IMR-90 (cell line): ENCODE measurements around the gene HOXA5. TPM values are rescaled to one million over a fixed set of nuclear protein-coding genes. Genes with fewer than 3 reads are reported as not detected.

ENCODE experiments used
- ATAC-seq: fragments of 200-7000 bp; cut with Tn5 transposase; 2 replicates; pipeline ENCODE4 v1.9.1; 2020; ENCODE audit warnings: low read depth, mild to moderate bottlenecking, moderate library complexity
- BruUV-seq: library from RNA; stranded (reverse); fragments of 400-500 nt; replicated peaks from 2 replicates; lab custom pipeline; 2021; lab: Mats Ljungman, UMichigan
- CTCF ChIA-PET: fragments of 300-600 bp; formaldehyde crosslinking; extraction: SDS; loops from one replicate; lab custom pipeline; 2021; ENCODE audit warnings: antibody characterized with exemption; lab: Yijun Ruan, JAX
- POLR2A ChIA-PET: fragments of 300-600 bp; sonication (Branson Sonifier 250); formaldehyde crosslinking; loops from one replicate; lab custom pipeline; 2022; ENCODE audit warnings: antibody characterized with exemption; ENCODE audit not compliant: unreplicated experiment; lab: Charles Lee
- DNase-seq: peaks from one replicate; pipeline ENCODE4 v3.0.0; 2013
- H2AFZ ChIP-seq: replicated peaks from 2 replicates; pipeline ENCODE3; 2013; ENCODE audit warnings: low read length, mild to moderate bottlenecking; ENCODE audit not compliant: poor library complexity
- H2AK5ac ChIP-seq: 2 replicates; pipeline ENCODE4 v1.6.1; 2013; ENCODE audit warnings: low read depth, low read length, inconsistent platforms
- H2AK9ac ChIP-seq: replicated peaks from 2 replicates; pipeline ENCODE3; 2013; ENCODE audit warnings: mild to moderate bottlenecking, low read depth, low read length, moderate library complexity; ENCODE audit not compliant: poor library complexity
- H2BK120ac ChIP-seq: 2 replicates; pipeline ENCODE4 v1.6.1; 2013; ENCODE audit warnings: low read depth, low read length, inconsistent platforms
- H2BK15ac ChIP-seq: 3 replicates; pipeline ENCODE4 v1.6.1; 2013; ENCODE audit warnings: low read depth, low read length, inconsistent platforms
- H2BK20ac ChIP-seq: 2 replicates; pipeline ENCODE4 v1.6.1; 2013; ENCODE audit warnings: low read depth, mild to moderate bottlenecking, inconsistent platforms, low read length, moderate library complexity
- H2BK5ac ChIP-seq: 2 replicates; pipeline ENCODE4 v1.6.1; 2013; ENCODE audit warnings: mild to moderate bottlenecking, low read depth, low read length, inconsistent platforms; ENCODE audit not compliant: poor library complexity, severe bottlenecking
- H3K14ac ChIP-seq: replicated peaks from 2 replicates; pipeline ENCODE4 v1.6.1; 2013; ENCODE audit warnings: low read depth, low read length, inconsistent platforms
- H3K18ac ChIP-seq: 2 replicates; pipeline ENCODE4 v1.6.1; 2013; ENCODE audit warnings: low read depth, low read length, control low read depth
- H3K23ac ChIP-seq: 2 replicates; pipeline ENCODE4 v1.6.1; 2013; ENCODE audit warnings: low read depth, low read length, inconsistent platforms
- H3K27ac ChIP-seq: 2 replicates; pipeline ENCODE4 v1.5.1; 2013; ENCODE audit warnings: mild to moderate bottlenecking, control low read depth, low read length; ENCODE audit not compliant: insufficient read depth
- H3K27me3 ChIP-seq: 2 replicates; pipeline ENCODE4 v1.6.1; 2013; ENCODE audit warnings: low read length; ENCODE audit not compliant: control insufficient read depth, insufficient read depth
- H3K36me3 ChIP-seq: 2 replicates; pipeline ENCODE4 v1.6.1; 2013; ENCODE audit warnings: low read length, mixed read lengths; ENCODE audit not compliant: control insufficient read depth, insufficient read depth
- H3K4ac ChIP-seq: 2 replicates; pipeline ENCODE4 v1.6.1; 2013; ENCODE audit warnings: low read depth, low read length, inconsistent platforms
- H3K4me1 ChIP-seq: 2 replicates; pipeline ENCODE4 v1.6.1; 2013; ENCODE audit warnings: low read length, mixed read lengths; ENCODE audit not compliant: control insufficient read depth, insufficient read depth
- H3K4me2 ChIP-seq: 2 replicates; pipeline ENCODE4 v1.6.1; 2013; ENCODE audit warnings: low read depth, mild to moderate bottlenecking, control low read depth, low read length, moderate library complexity
- H3K4me3 ChIP-seq: 2 replicates; pipeline ENCODE4 v1.5.1; 2013; ENCODE audit warnings: low read depth, mild to moderate bottlenecking, control low read depth, low read length, moderate library complexity; ENCODE audit not compliant: insufficient read depth
- H3K56ac ChIP-seq: 2 replicates; pipeline ENCODE4 v1.6.1; 2013; ENCODE audit warnings: low read length, inconsistent platforms; ENCODE audit not compliant: insufficient read depth; ENCODE audit errors: extremely low read depth
- H3K79me1 ChIP-seq, 2 experiments: 2 replicates each; pipeline ENCODE4 v1.6.1; 2013; ENCODE audit warnings: low read length in 2 of 2, inconsistent platforms in 1 of 2, low read depth in 1 of 2
- H3K9ac ChIP-seq: 2 replicates; pipeline ENCODE4 v1.6.1; 2013; ENCODE audit warnings: low read depth, low read length, control low read depth
- H3K9me1 ChIP-seq: 2 replicates; pipeline ENCODE4 v1.6.1; 2013; ENCODE audit warnings: low read length, inconsistent platforms; ENCODE audit not compliant: insufficient read depth
- H3K9me3 ChIP-seq: 2 replicates; pipeline ENCODE4 v1.6.1; 2013; ENCODE audit warnings: low read length; ENCODE audit not compliant: control insufficient read depth, insufficient read depth
- H4K20me1 ChIP-seq: 2 replicates; pipeline ENCODE4 v1.6.1; 2013; ENCODE audit warnings: low read length, inconsistent platforms; ENCODE audit not compliant: insufficient read depth
- H4K5ac ChIP-seq: 2 replicates; pipeline ENCODE4 v1.6.1; 2013; ENCODE audit warnings: mild to moderate bottlenecking, low read depth, low read length, control low read depth
- H4K8ac ChIP-seq, 2 experiments: 2 replicates each; pipeline ENCODE4 v1.6.1; 2013; ENCODE audit warnings: low read depth in 2 of 2, low read length in 2 of 2, control low read depth in 1 of 2, inconsistent platforms in 1 of 2
- H4K91ac ChIP-seq: 2 replicates; pipeline ENCODE4 v1.6.1; 2013; ENCODE audit warnings: low read depth, low read length, inconsistent platforms; ENCODE audit not compliant: insufficient read depth
- BHLHE40 ChIP-seq: fragments of 150-350 bp; IDR thresholded peaks from 2 replicates; pipeline ENCODE4 v1.6.1; 2016; ENCODE audit warnings: mild to moderate bottlenecking, low read depth, low read length
- CEBPB ChIP-seq: IDR thresholded peaks from 2 replicates; pipeline ENCODE4 v1.6.1; 2012; ENCODE audit warnings: low read depth, low read length, improper control_type of control experiment
- CHD1 ChIP-seq: IDR thresholded peaks from 2 replicates; pipeline ENCODE4 v1.6.1; 2012; ENCODE audit warnings: low read depth, low read length, improper control_type of control experiment
- FOS ChIP-seq: fragments of 150-350 bp; IDR thresholded peaks from 2 replicates; pipeline ENCODE4 v1.6.1; 2016; ENCODE audit warnings: low read depth, low read length
- MAFK ChIP-seq: IDR thresholded peaks from 2 replicates; pipeline ENCODE4 v1.6.1; 2012; ENCODE audit warnings: low read depth, low read length, improper control_type of control experiment
- MAZ ChIP-seq: IDR thresholded peaks from 2 replicates; pipeline ENCODE4 v1.6.1; 2012; ENCODE audit warnings: low read depth, mild to moderate bottlenecking, low read length, improper control_type of control experiment, moderate library complexity, borderline replicate concordance
- MXI1 ChIP-seq: IDR thresholded peaks from 2 replicates; pipeline ENCODE4 v1.6.1; 2012; ENCODE audit warnings: low read depth, mild to moderate bottlenecking, low read length, moderate library complexity, borderline replicate concordance
- NFE2L2 ChIP-seq: fragments of 150-350 bp; IDR thresholded peaks from 2 replicates; pipeline ENCODE4 v1.6.1; 2016; ENCODE audit warnings: low read depth, mild to moderate bottlenecking, low read length
- POLR2A ChIP-seq: IDR thresholded peaks from 2 replicates; pipeline ENCODE4 v1.6.1; 2012; ENCODE audit warnings: mild to moderate bottlenecking, low read depth, low read length
- RAD21 ChIP-seq: IDR thresholded peaks from 2 replicates; pipeline ENCODE4 v1.6.1; 2012; ENCODE audit warnings: low read length, improper control_type of control experiment
- RCOR1 ChIP-seq: IDR thresholded peaks from 2 replicates; pipeline ENCODE4 v1.6.1; 2012; ENCODE audit warnings: mild to moderate bottlenecking, low read length, improper control_type of control experiment; ENCODE audit not compliant: insufficient replicate concordance
- RFX5 ChIP-seq: IDR thresholded peaks from 2 replicates; pipeline ENCODE4 v1.8.0; 2012; ENCODE audit warnings: low read depth, mild to moderate bottlenecking, low read length, moderate library complexity
- SMC3 ChIP-seq: fragments of 150-350 bp; IDR thresholded peaks from 2 replicates; pipeline ENCODE4 v1.6.1; 2016; ENCODE audit warnings: low read depth, mild to moderate bottlenecking, antibody characterized with exemption, low read length, moderate library complexity
- WGBS, 2 experiments: methylation state at CpG; one replicate each; pipeline versions ENCODE4 v1.1.5 to v1.1.7; 2013; ENCODE audit warnings: missing lambda C conversion rate in 2 of 2; ENCODE audit not compliant: insufficient read length in 1 of 2; ENCODE audit errors: extremely low coverage in 2 of 2; 5-methylcytosine and 5-hydroxymethylcytosine counted together
- dilution Hi-C: fragments of 300-500 bp; cut with HindIII; formaldehyde crosslinking; loops from one replicate; pipeline ENCODE4 v1.14.3; 2018; ENCODE audit warnings: low sequenced_read_pairs; ENCODE audit not compliant: unreplicated experiment
- in situ Hi-C: fragments of 300-500 bp; cut with MboI; formaldehyde crosslinking; loops from 3 replicates; pipeline ENCODE4 v1.14.3; 2019; ENCODE audit warnings: low sequenced_read_pairs, inconsistent platforms, mixed read lengths
- intact Hi-C: fragments of 100-400 bp; cut with micrococcal nuclease; formaldehyde crosslinking; loops from 2 replicates; pipeline ENCODE4 v1.10.0; 2022
- polyA plus RNA-seq, 3 experiments: library from polyadenylated mRNA; depleted of rRNA; stranded (reverse); fragments of >200 nt; gene quantifications; 2 replicates each; pipeline ENCODE4 v1.2.3, GENCODE V29; 2012; ENCODE audit warnings: low replicate concordance in 1 of 3
- total RNA-seq: library from RNA; depleted of rRNA; stranded (reverse); fragments of >200 nt; gene quantifications from 2 replicates; pipeline ENCODE4 v1.2.3, GENCODE V29; 2012
- TF ChIP-seq, protein P1 (sequence below): fragments of 150-350 bp; IDR thresholded peaks from 2 replicates; pipeline ENCODE4 v1.6.1; 2016; ENCODE audit warnings: low read depth, mild to moderate bottlenecking, low read length, moderate library complexity, borderline replicate concordance
- TF ChIP-seq, protein P2 (sequence below): conservative IDR thresholded peaks from 2 replicates; pipeline ENCODE4 v1.5.1; 2012; ENCODE audit warnings: mild to moderate bottlenecking, low read depth, low read length, improper control_type of control experiment
- TF ChIP-seq, protein P3 (sequence below): fragments of 150-350 bp; IDR thresholded peaks from 2 replicates; pipeline ENCODE4 v1.6.1; 2017; ENCODE audit warnings: mild to moderate bottlenecking, antibody characterized with exemption, low read length, low read depth

The HOXA5 gene
- total and polyA plus RNA-seq, 2 of the 4 experiments (the other 2 are of a cell fraction): 19.9 to 29.4 TPM

DNA sequence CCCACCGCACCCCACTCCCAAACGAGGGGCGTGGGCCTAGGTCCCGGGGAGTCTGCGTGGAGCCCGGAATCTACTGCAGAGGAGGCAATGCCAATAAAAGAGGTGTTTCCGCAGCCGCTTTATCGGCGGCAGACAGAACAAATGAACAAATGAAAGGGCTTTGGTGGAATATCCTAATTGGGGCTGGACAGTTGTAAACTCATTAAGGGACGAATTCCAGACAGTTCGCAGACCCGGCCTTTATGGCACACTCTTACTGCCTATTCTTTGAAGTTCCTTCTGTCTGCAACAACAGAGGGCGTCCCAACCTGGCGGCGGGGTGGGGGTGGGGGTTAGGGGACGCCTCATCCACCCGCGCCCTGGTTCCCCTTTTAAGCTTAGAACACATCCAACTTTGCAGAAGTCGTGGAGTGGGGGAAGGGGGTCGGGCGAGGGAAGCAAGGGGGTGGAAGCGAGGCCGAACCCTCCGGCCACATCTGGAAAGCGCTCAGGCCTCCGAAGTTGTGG lies 17.8 kb upstream of the HOXA5 start:
- H4K91ac ChIP-seq: no peak overlapping the region
- intact Hi-C loops: loop anchor here (1.0 to 10.0 kb wide), 4 partner anchors 792 to 1906 kb away; partner anchors contain the start of genes CBX3 and HNRNPA2B1
- BruUV-seq: no TSS peak
- H3K18ac ChIP-seq: no peak overlapping the region
- in situ Hi-C loops: no loop called here
- ATAC-seq (peak; percentile 5), DNase-seq (no peak)
- no peak overlapping the region for H3K27ac ChIP-seq
- no peak overlapping the region for H3K23ac ChIP-seq
- peak overlapping the region; percentile 36 for H3K4me3 ChIP-seq
- H2AK5ac ChIP-seq: no peak overlapping the region
- no peaks in the 10 kb centered on the region for H3K79me1 ChIP-seq
- no peaks in the 10 kb centered on the region for H3K36me3 ChIP-seq
- no peaks in the 10 kb centered on the region for H3K9me1 ChIP-seq
- H4K8ac ChIP-seq: no peak overlapping the region
- H3K9ac ChIP-seq: no peak overlapping the region; the same call in 1 of the 2 replicates
- H3K4ac ChIP-seq: no peak overlapping the region
- H3K9me3 ChIP-seq: peaks cover 6% of the 10 kb centered on the region; the same call in 1 of the 2 replicates
- peak overlapping the region; percentile 87 for H2AK9ac ChIP-seq
- no peak overlapping the region for H2BK5ac ChIP-seq
- WGBS, 2 experiments: no CpG with 5 or more reads among the region's 27 CpGs
- no peak for TF ChIP-seq CHD1
- TF ChIP-seq, protein P1, sequence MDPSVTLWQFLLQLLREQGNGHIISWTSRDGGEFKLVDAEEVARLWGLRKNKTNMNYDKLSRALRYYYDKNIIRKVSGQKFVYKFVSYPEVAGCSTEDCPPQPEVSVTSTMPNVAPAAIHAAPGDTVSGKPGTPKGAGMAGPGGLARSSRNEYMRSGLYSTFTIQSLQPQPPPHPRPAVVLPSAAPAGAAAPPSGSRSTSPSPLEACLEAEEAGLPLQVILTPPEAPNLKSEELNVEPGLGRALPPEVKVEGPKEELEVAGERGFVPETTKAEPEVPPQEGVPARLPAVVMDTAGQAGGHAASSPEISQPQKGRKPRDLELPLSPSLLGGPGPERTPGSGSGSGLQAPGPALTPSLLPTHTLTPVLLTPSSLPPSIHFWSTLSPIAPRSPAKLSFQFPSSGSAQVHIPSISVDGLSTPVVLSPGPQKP: no peak
- TF ChIP-seq, protein P2, sequence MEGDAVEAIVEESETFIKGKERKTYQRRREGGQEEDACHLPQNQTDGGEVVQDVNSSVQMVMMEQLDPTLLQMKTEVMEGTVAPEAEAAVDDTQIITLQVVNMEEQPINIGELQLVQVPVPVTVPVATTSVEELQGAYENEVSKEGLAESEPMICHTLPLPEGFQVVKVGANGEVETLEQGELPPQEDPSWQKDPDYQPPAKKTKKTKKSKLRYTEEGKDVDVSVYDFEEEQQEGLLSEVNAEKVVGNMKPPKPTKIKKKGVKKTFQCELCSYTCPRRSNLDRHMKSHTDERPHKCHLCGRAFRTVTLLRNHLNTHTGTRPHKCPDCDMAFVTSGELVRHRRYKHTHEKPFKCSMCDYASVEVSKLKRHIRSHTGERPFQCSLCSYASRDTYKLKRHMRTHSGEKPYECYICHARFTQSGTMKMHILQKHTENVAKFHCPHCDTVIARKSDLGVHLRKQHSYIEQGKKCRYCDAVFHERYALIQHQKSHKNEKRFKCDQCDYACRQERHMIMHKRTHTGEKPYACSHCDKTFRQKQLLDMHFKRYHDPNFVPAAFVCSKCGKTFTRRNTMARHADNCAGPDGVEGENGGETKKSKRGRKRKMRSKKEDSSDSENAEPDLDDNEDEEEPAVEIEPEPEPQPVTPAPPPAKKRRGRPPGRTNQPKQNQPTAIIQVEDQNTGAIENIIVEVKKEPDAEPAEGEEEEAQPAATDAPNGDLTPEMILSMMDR: no peak
- no peak for TF ChIP-seq BHLHE40
- TF ChIP-seq RCOR1: no peak
- no peak for TF ChIP-seq MXI1
- TF ChIP-seq SMC3: no peak
- TF ChIP-seq, protein P3, sequence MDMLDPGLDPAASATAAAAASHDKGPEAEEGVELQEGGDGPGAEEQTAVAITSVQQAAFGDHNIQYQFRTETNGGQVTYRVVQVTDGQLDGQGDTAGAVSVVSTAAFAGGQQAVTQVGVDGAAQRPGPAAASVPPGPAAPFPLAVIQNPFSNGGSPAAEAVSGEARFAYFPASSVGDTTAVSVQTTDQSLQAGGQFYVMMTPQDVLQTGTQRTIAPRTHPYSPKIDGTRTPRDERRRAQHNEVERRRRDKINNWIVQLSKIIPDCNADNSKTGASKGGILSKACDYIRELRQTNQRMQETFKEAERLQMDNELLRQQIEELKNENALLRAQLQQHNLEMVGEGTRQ: no peak
- TF ChIP-seq RFX5: no peak
- TF ChIP-seq FOS: no peak
- TF ChIP-seq CEBPB: no peak
- TF ChIP-seq NFE2L2: no peak
- no peak for TF ChIP-seq MAZ
- no peak for TF ChIP-seq MAFK
- TF ChIP-seq POLR2A: no peak
- no peak for TF ChIP-seq RAD21
- H2BK120ac ChIP-seq: no peak overlapping the region
- dilution Hi-C loops: no loop called here
- H3K56ac ChIP-seq: no peak overlapping the region
- no peak overlapping the region for H4K5ac ChIP-seq
- ChIA-PET POLR2A (no interaction called here), CTCF (interaction anchor here (0.6 to 1.8 kb wide), 23 partner anchors 9 to 1269 kb away, joined by 3 to 29 read pairs (median 4); partner anchors contain the start of gene HOXA5)
- H3K27me3 ChIP-seq: peaks cover 34% of the 10 kb centered on the region
- H4K20me1 ChIP-seq: no peaks in the 10 kb centered on the region
- H3K4me1 ChIP-seq: peaks cover 1% of the 10 kb centered on the region; the same call in 1 of the 2 replicates
- peak overlapping the region; percentile 98 for H2AFZ ChIP-seq
- no peak overlapping the region for H2BK20ac ChIP-seq
- peak overlapping the region; percentile 79 for H3K4me2 ChIP-seq
- H3K14ac ChIP-seq: no peak overlapping the region
- no peak overlapping the region for H2BK15ac ChIP-seq
